GM21526 (cell line): ENCODE results near the gene AKR1C2.
"Not testable (repeated sequence)": the region's sequence is repeated elsewhere in the genome, so short reads cannot be mapped to it uniquely, and the experiment has no call there.

Experiments
- ATAC-seq: cut with Tn5 transposase; IDR thresholded peaks from one replicate; pipeline ENCODE4 v1.9.1; 2021; ENCODE audit warnings: moderate library complexity; ENCODE audit not compliant: unreplicated experiment, low FRiP score

Gene AKR1C2

DNA sequence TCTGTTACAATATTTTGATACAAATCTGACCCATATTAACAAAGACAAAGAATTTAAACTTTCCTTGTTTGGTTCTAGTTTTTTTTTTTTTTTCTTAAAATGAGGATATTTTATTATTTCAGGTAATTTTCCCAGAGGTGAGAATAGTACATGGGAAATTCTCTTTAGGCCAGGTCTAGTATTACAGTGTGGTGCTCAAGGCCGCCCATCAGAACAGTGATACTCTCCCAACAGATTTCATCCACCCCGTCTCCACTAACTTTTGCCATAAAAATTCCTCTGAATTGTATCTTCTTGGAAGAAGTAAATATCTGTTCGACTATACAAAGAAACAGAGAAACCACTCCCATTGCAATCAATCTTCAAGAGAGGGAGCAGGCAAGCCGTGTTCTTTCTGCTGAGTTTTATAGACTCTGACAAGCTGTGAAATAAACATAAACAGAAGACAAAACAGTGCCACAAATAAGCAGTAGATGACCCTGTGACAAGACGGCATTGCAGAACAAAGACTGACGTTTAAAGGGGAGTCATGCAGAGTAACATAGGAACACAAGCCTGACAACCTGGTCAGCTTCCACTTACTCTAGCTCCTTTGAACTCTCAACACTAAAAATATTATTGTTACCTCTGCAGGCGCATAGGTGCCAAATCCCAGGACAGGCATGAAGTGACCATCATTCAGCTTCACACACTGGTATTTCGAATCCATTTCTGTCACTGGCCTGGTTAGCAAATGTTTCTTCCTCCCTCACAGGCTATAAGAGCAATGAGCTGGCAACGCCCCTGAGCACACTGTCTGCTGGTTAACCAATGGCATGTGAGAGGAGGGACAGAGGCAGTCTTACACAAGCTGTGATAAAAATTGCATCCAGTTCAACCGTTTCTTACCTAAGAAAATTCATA lies at the start of gene AKR1C2:
Gene AKR1C2, minus strand, starts transcription at position 731 of the 903 bp plus-strand sequence. Its CDS starts 22 bp downstream, at position 709.
- ATAC-seq, result not testable (repeated sequence)

DNA sequence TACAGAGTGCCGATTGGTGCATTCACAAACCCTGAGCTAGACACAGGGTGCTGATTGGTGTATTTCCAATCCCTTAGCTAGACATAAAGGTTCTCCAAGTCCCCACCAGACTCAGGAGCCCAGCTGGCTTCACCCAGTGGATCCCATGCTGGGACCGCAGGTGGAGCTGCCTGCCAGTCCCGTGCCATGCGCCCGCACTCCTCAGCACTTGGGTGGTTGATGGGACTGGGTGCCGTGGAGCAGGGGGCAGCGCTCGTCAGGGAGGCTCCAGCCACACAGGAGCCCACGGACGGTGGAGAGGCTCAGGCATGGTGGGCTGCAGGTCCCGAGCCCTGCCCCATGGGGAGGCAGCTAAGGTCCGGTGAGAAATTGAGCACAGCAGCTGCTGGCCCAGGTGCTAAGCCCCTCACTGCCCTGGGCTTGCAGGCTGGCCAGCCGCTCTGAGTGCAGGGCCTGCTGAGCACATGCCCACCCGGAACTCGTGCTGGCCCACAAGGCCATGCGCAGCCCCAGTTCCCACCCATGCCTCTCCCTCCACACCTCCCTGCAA lies 49.4 kb upstream of the AKR1C2 start:
- ATAC-seq, result not testable (repeated sequence)

DNA sequence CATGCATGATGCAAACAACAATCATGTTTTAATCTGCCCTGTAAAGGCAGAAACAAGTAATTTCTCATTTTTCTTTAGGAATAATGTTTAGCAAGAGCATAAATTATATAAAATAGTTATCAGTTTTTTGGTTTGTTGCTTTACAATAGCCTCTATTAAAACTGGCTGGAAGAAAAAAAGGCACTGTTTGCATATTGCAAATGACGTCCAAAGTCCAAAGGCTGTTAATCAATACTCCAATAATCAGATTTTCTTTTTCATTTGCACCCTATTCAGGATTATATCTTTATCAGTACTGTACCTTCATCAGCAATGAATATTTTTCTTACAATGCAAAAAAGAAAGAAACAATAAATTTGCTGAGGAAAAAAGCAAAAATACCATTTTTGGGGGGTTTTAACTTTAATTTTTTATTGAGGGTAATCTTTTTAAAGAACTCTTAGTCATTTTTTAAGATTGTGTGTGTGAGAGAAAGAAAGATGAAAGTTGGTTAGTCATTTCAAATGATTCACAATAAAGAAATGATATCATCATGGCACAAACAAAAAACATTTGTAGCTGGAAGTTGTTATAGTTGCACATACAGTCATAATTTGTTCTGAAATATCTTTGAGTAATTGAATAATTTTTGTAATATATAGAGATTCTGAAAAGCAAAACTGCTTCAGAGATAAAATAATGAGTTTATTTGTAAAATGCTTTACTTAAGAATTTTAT lies 44.4 kb upstream of the AKR1C2 start:
- no peak for ATAC-seq

DNA sequence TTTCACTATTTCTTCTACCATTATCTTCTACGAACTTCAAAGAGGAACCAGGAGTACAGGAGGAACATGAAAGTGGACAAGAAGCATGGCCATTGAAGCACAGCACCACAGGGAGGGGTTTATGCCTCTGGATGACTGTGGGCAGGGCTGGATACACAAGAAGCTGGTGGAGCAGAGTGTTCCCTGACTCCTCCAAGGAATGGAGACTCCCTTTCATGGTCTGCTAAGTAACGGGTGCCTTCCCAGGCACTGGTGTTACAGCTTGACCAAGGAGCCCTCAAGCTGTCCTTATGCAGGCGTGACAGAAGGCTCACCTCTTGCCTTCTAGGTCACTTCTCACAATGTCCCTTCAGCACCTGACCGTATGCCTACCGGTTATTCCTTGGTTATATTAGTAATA lies 43.4 kb upstream of the AKR1C2 start:
- not testable (repeated sequence) for ATAC-seq

DNA sequence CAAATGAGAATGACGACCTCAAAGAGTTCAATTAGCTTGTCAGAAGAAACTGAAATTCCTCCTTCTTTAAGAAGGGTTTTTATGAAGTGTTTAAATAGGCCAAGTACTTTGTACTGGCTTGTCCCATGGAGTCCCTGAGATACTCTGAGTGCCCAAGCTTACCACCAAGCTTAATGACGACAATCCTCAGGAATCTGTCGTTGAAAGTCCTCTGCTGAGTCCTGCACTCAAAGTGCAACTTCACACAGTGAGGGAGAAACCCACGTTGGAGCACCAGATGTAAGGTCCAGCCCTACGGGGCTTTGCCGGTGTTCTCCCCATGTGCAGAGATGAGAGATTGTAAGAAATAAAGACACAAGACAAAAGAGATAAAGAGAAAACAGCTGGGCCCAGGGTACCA lies 42.8 kb upstream of the AKR1C2 start:
- ATAC-seq, result no peak

DNA sequence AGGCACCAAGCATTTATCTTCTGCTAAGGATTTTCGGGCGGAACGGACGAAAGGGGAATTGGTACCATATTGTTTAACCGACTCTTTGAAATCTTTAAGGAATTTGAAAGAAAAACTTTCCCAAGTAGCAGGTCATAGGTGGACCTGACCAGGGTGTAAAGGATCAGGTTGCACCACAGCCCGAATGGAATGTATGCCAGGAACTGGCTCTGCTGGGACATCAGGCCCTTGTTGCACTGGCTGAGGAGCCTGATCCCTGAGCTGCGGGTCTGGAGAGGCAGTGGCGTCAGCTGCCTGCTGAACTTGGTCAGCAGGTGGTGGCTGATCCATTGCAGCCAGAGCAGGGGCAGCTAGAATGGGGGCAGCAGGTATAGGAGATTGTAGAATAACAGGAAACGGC lies 41.4 kb upstream of the AKR1C2 start:
- no peak for ATAC-seq

DNA sequence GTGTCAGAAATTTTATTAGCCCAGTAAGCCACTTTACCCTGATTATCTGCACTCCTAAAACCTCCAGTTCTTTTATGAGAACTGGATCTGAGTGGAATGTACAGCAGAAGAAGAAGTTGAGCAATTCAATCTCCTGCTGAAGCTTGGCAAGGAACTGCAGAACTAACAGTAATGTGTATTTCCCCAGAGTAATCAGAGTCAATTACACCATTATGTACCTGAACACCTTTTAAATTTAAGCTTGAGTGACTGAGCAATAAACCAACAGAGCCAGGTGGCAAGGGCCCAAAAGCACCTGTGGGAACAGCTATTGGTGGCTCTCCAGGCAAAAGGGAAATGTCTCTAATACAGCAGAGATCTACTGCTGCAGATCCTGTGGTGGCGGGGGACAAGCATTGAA lies 40.1 kb upstream of the AKR1C2 start:
- ATAC-seq, result no peak

DNA sequence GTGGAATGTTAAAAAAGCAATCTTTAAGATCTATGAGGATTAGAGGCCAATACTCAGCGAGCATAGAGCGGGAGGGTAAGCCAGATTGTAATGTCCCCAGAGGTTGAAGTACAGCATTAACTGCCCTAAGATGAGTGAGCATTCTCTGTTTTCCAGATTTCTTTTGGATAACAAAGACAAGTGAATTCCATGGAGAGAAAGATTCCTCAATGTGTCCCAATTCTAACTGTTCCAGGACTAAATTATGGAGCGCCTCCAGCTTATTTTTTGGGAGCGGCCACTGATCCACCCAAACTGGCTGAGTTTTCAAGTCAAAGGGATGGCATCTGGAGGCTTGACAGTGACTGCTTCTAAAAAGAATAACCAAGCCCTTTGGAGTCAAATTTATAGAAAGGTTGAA lies 39.3 kb upstream of the AKR1C2 start:
- ATAC-seq, result no peak

DNA sequence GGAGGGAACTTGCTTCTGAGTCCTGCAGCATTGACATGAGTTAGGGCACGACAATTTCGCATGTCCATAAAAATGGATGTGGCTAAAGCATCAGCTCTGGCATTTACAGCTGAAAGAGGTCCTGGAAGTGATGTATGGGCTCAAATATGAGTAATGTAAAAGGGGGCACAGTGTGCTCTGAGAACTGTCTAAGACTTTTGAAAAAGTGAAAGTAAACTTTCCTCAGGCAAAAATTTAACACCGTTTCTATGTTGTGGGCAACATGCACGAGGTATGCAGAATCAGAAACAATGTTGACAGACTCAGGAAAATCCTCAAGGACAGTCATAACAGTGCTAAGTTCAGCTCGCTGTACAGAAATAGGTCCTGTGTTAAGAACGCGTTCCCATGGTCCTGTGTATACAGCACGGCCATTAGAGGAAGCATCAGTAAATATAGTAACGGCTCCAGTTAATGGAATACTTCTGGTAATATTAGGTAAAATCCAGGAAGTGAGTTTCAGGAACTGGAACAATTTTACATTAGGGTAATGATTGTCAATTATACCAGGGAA lies 37.9 kb upstream of the AKR1C2 start:
- no peak for ATAC-seq

DNA sequence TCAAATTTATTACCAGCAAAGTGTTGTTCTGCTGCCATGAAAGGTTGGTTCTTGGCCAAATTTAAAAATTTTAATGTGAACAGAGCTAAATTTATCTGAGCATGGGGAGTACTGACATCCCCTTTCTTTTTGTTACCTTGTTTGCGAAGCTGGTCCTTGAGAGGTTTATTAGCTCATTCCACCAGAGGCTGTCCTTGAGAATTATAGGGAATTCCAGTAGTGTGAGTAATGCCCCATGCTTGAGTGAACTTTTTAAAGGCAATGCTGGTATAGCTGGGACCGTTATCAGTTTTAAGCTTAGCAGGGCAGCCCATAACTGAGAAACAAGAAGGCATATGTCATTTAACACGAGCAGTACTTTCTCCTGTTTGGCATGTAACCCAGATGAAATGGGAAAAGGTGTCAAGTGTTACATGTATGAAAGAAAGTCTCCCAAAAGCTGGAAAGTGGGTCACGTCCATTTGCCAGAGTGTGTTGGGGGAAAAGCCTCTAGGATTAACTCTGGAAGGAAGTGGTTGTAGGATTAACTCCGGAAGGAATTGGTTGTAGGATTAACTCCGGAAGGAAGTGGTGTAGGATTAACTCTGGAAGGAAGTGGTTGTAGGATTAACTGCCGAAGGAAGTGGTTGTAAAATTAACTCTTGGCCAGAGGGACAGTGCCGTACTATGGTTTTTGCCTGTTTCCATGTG lies 37.3 kb upstream of the AKR1C2 start:
- ATAC-seq, result no peak

DNA sequence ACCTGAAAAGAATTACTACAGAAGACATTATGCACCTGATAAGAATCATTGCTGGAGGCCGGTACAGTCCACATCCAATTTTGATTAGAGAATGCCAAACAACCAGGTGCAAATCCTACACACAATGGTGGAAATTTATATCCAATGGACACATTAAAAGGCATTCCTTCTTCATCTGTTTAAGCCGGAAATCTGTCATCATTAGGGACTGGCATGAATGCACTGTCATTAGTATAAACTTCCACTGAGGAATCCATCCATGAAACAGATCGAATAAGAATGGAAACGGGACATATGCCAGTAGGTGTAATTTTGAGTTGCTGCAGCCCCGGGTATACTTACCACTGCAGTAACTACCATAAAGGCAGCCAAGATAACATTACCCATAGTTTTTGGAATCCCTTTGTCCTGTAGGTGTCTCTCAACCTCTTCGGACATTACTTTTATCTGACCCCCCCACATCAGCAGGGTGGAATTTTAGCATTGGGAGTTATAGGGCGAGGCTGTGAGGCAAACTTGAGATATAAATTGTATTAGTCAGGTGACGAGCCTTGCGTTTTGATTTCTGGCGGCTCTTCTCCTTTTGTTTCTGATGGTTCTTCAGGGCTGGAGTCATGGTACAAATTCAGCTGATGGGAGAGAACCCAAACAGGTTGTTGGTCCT lies 36.5 kb upstream of the AKR1C2 start:
- ATAC-seq, result no peak

DNA sequence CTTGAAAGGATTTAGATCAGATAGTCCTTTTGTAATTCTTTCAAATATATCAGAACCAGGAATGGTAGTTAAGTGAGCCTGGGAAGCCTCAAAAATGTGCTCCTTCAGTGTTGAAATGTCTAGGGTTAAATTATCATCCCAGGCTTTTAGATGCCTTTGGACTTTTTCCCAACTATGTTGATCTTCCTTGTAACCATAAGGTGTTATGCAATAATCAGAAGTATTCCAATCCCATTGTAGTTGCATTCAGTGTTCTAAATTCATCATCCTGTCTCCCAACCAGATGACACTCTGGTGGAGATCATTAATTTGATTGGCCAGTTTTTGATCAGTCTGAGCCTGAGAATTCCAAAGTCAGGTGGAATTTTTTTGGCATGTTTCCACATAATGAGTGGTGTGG lies 35.1 kb upstream of the AKR1C2 start:
- no peak for ATAC-seq

DNA sequence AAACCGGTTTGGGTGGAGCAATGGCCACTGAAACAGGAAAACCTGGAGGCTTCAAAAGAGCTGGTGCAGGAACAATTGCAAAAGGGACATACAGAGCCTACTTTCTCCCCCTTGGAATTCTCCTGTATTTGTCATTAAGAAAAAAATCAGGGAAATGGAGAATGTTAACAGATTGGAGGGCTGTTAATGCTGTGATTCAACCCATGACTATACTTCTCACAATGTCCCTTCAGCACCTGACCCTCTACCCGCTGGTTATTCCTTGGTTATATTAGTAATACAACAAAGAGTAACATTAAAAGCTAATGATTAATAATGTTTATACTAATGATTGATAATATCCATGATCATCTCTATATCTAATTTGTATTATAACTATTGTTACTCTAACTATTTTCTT lies 34.4 kb upstream of the AKR1C2 start:
- ATAC-seq, result no peak

DNA sequence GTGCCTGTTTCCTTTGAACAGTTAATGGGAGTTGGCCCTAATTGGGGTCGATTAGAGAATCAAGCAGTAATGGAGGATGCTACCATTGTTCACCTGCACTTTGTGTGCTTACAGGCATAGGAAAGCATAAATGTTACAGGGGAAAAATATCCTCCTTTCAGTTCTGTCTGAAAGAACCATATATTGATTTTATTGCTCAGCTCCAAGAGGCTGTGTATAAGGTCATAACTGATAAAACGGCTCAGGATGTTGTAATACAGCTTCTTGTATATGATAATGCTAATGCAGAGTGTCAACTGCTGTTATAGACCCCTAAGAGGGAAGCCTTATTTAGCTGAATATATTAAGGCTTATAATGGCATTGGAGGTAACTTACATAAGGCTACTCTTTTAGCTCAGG lies 32.9 kb upstream of the AKR1C2 start:
- ATAC-seq, result no peak

DNA sequence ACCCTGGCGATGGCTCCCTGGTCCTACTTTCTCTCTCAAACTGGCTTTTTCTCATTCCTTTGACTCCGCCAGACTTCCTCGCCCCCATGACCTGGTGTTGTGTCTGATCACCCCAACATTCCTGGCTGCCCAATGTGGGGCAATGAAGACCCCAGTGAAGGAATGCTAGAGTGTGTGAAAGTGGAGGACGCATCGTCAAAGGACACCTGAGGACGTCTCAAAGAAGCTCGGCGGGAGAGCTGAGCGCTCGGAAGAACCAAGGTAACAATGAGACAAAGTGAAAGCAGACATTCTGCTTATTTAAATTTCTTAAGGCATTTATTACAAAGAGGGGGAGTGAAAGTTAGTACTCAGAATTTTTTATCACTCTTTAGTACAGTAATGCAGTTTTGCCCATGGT lies 31.7 kb upstream of the AKR1C2 start:
- no peak for ATAC-seq

DNA sequence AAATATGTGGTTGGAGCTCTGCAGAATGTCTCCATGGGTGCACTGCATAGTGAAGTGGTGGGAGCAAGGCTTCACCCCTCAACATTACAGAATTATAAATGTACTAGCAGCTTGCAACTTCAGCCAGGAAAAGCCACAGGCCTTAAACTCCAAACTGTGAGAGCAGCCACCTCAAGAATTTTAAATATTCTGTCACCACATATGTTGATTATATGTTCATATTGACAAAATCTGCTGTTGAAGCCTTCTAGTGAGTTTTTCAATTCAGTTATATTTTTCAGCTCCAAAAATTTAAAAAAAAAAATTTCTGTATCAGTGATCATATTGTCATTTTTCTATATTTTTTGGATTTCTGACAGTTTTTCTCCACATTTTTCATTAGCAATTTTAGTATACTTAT lies 30.9 kb upstream of the AKR1C2 start:
- ATAC-seq, result no peak

DNA sequence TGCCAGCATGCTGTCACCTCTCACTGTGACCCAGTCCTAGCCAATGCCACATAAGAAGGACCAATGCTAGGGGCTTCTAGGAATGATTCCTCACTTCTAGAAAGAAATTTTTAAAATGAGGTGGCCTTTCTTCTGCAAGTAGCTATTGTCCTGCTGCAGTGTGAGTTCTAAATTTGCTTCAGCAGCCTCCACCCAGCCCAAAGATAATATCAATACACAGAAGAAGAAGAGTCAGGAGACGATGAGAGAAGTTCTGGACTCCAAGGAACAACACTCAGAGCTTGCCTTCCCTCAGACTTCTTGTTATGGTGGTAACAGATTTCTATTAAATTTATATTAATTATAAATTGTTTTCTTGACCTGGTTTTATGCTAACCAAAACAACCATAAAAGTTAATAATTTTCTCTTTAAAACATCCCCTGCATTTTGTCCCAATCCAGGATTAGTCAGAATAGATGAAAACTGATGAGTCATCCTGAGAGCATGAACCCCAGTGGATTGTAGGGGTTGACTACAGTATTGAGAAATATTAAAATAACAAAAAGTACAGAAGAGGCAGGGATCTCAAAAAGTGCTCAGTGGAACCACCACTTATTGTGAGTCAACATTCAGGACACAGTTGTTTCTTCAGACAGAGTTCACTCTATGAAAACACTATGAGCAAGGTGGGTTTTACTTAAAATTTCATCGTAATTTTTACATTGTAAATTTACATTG lies 29.6 kb upstream of the AKR1C2 start:
- ATAC-seq, result no peak

DNA sequence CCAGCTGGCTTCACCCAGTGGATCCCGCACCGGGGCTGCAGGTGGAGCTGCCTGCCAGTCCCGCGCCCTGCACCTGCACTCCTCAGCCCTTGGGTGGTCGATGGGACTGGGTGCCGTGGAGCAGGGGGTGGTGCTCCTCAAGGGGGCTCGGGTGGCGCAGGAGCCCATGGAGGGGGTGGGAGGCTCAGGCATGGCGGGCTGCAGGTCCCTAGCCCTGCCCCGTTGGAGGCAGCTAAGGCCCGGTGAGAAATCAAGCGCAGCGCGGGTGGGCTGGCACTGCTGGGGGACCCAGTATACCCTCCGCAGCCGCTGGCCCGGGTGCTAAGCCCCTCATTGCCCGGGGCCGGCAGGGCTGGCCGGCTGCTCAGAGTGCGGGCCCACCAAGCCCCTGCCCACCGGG lies 28.8 kb upstream of the AKR1C2 start:
- not testable (repeated sequence) for ATAC-seq

DNA sequence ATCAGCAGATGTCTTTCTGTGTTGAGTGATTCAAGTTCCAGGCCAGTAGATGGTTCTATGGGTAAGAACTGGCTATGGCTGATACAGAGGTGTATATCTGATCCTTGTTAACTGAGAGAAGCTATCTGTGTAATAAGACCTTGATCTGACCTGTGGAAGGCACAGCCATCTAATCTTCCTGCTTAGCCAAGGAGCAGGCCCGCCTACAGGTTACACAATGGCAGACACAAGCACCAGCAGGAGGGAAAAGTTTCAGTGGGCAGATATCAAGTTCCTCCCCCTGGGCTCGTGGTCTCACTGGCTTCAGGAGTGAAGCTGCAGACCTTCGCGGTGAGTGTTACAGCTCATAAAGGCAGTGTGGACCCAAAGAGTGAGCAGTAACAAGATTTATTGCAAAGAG lies 27.9 kb upstream of the AKR1C2 start:
- not testable (repeated sequence) for ATAC-seq
